ENCODE data around the gene PDE1A.

Gene PDE1A

GRCh38 chr2:182128821-182129707 is 297.8 kb downstream of the PDE1A start:
- peak; percentile 48 for DNase-seq (ENCODE audit: low read depth)

GRCh38 chr2:182117196-182117595 is 309.6 kb downstream of the PDE1A start:
- peak; percentile 53 for DNase-seq (ENCODE audit: low read depth)

GRCh38 chr2:182116774-182117173 is 310.1 kb downstream of the PDE1A start:
- DNase-seq (ENCODE audit: low read depth): no peak

- no peak for DNase-seq (ENCODE audit: low read depth)
Observed at GRCh38 chr2:182115258-182115657, 311.6 kb downstream of the PDE1A start.

- no peak for DNase-seq (ENCODE audit: low read depth)
Observed at GRCh38 chr2:182113334-182113733, 313.5 kb downstream of the PDE1A start.

- no peak for DNase-seq (ENCODE audit: low read depth)
Observed at GRCh38 chr2:182110347-182110746, 316.5 kb downstream of the PDE1A start.

- peak; percentile 10 for DNase-seq (ENCODE audit: low read depth)
Observed at GRCh38 chr2:182103526-182103925, 323.3 kb downstream of the PDE1A start.

GRCh38 chr2:182101263-182101662 is 325.6 kb downstream of the PDE1A start:
- peak; percentile 13 for DNase-seq (ENCODE audit: low read depth)

- DNase-seq (ENCODE audit: low read depth): no peak
Observed at GRCh38 chr2:182098648-182099047, 328.2 kb downstream of the PDE1A start.

- DNase-seq (ENCODE audit: low read depth): no peak
Observed at GRCh38 chr2:182097571-182098164, 329.2 kb downstream of the PDE1A start.

- DNase-seq (ENCODE audit: low read depth): peak; percentile 42
Observed at GRCh38 chr2:182090486-182090885, 336.4 kb downstream of the PDE1A start.

Data from EH (cell line).